Lung microvascular endothelial cell (primary cell): ENCODE measurements around the gene BUD13. TPM values are rescaled to one million over a fixed set of nuclear protein-coding genes. Genes with fewer than 3 reads are reported as not detected.
"Not testable (repeated sequence)": the region's sequence is repeated elsewhere in the genome, so short reads cannot be mapped to it uniquely, and the experiment has no call there.

Experiments used
- DNase-seq, 2 donors: peaks; one replicate each; pipeline versions ENCODE4 v3.0.0 to v3.0.0-alpha.2; 2010; ENCODE audit warnings: low read depth in 2 of 2
- total RNA-seq: library from RNA; depleted of rRNA; stranded (reverse); fragments of >200 nt; gene quantifications from 2 replicates; pipeline ENCODE4 v1.2.1, GENCODE V29; 2014

The BUD13 gene
- total RNA-seq, 1 donor from 2014 or later, result 12.5 TPM

GRCh38 chr11:116762132-116762531, 10.7 kb downstream of the BUD13 start:
- no peak for DNase-seq

DNA sequence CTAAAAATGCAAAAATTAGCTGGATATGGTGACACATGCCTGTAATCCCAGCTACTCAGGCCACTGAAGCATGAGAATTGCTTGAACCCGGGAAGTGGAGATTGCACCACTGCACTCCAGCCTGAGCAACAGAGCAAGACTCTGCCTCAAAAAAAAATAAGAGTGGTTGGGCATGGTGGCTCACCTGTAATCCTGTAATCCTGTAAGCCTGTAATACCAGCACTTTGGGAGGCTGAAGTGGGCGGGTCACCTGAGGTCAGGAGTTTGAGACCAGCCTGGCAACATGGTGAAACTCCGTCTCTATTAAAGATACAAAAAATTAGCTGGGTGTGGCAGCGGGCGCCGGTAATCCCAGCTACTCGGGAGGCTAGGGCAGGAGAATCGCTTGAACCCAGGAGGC, 16.7 kb downstream of the BUD13 start:
- not testable (repeated sequence) for DNase-seq

DNA sequence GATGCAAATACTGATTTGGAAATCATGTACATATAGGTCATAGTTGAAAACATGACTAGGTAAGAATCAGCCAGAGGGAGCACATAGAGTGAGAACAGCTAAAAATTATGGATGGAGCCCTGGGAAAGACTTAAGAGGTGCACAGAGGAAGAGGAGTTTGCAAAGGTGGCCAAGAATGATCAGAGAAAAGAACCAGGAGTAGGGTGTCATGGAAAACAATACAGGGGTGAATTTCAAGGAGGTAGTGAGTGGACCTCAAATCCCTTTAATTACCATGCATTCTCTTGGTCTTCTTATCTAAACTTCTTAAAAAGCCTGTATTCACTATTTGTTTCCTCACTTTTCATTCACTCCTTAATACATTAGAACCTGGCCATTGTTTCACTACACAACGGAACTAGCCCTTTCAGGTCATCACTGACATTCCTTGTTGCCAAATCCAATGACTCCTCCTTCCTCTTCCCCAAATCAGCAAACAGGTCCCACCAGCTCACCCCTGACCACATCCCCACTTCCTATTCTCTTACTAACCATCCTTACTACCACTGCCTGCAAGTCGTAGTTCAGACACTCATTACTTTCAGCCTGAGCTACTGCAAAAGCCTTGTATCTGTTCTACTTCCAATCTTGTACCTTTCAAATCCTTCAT, 22.6 kb downstream of the BUD13 start:
- peak in 1 of 2 donors; percentile 9 for DNase-seq

DNA sequence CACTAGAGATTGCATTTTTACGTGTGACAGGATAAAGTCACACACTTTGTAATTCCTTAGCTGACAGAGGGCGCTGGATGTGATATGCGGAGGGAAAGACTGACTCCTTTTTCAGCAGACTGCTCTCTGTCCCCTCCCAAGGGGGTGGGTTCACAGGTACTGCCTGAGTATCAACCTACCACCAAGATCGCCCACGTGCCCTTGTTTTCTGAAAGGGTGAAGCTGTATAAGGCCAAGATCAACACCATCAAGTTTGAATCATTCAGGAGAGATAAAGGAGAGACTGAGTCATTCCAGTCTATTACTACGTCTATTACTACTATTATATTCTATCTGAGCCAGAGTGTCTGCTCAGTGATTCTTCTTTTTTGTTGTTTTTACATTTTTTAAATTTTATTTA, 30.7 kb downstream of the BUD13 start:
- DNase-seq, result peak in 1 of 2 donors; percentile 25

GRCh38 chr11:116740741-116741140, 32.0 kb downstream of the BUD13 start:
- DNase-seq, result no peak

- no peak for DNase-seq
These were observed 33.8 kb downstream of the BUD13 start for GRCh38 chr11:116738975-116739374.

DNA sequence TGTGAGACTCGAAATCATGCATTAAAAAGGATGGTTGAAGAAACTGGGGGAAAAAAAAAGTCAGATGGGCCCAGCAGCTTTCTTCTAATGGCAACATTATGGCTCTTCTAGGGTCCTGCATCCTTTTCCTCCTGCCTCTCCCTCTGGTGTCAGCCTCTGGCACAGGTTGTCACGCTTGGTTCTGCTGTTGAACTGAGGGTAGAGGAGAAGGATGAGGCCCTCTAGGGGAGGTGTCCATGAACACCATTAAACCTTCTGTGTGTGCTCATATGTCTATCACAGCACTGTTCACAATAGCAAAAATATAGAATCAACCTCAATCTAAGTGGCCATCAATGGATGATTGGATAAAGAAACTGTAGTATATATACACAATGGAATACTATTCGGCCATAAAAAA, 36.0 kb downstream of the BUD13 start:
- DNase-seq, result no peak

GRCh38 chr11:116733969-116734508, 38.7 kb downstream of the BUD13 start:
- DNase-seq, result no peak

DNA sequence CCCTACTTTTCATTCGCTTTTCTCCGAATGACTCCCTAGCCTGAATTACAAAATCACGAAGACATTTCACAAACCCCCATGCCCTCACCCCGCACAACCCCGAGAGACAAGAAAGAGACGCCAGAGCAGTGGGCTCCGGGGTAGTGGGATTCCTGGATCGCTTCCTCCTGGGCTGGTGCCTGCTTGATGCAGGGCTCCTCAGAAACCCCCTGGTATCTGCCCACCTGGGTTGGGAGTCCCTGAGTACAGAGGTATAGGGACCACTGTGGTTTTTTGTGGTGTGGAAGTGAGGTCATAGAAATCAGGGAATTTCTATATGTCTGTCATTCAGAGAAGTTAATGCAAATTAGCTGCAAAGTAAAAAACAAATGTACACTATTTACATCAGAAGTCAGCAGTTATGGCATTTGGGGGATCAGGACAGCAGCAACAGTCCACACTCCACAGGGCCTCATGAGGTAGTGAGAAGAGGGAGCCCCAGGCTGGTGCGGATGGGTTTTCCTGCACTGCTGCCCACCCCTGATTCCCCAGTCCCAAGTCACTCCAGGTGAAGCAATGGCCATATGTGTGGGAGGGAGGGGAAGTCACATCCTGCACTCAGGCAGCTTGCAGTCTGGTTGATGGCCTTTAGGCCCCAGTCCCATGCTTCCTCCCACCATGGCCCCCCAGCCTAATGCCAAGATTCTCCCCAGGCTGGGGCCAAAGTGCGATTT, 39.6 kb downstream of the BUD13 start:
- DNase-seq, result no peak

DNA sequence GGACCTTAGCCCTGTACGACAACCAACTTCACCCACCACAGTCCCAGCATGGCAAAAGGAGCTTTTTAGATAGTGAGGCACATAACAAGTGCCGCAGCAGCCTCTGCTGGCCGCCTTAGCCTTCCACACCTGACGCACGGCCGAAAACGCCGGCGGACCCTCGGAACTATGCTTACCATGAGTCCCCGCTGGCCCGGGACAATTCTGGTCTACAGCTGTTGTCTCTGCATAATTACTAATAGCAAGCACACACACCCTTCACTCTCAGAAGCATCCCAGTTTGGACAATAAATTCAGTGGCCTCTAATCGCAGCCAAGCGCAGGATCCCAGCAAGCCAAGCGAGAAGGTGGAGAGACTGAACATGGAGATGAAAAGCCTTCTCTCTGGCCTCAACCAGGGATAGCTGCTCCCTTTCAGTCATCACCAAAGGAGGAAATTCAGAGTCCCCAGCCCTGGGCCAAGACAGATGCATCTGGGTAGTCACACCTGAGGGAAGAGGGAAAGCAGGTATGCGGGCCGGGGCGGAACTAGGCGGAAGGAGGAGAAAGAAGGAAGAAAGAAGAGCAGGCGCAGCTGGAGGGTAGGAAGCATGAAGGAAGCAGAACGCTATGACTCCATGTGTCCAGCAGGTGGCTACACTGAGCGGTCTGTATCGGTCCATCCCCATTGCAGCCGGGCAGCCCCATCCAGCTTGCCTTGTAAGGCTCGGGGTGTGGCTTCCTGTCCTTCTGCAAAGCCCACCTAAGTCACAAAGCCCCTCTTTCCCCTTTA, 40.3 kb downstream of the BUD13 start:
- peak; percentile 62 to 67 for DNase-seq

GRCh38 chr11:116731821-116732220, 41.0 kb downstream of the BUD13 start:
- no peak for DNase-seq

GRCh38 chr11:116731097-116731761, 41.6 kb downstream of the BUD13 start:
- no peak for DNase-seq

- DNase-seq, result no peak
These were observed 42.2 kb downstream of the BUD13 start for GRCh38 chr11:116730601-116731000.

- no peak for DNase-seq
These were observed 42.6 kb downstream of the BUD13 start for GRCh38 chr11:116730241-116730561.

DNA sequence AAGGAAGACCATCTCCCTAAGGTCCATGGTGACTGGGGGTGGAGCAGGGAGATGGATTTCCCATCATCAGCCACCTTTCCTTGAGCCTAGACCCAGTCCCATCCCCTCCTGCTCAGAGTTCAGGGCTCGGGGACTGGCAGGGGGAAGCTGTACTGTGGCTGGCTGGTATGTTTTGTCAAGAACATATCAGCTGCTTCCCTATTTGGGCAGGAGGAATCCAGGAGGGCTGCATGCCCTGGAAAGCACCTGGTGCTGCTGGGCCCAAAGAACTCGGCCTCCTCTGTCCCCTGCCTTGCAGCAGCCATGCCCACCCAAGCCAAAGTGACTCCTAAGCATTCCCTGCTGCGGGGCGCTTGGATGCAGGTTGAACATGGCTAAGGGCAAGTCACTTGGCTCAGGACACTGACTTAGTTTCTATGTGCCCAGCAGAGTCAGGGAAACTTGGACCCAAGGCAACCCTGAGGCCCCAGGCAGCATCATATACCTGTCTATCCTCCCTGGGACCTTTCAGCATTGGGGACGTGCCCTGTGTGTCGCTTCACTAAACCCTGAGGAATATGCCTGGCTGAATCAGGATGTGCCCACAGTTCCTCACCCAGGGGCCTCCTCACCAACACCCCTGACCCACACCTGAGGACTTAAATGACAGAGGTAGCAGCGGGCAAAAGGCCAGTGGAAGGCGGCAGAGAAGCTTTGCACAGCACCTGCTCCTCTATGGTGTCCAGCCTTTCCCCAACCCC, 43.1 kb downstream of the BUD13 start:
- no peak for DNase-seq

- no peak for DNase-seq
These were observed 44.8 kb downstream of the BUD13 start for GRCh38 chr11:116727990-116728389.

DNA sequence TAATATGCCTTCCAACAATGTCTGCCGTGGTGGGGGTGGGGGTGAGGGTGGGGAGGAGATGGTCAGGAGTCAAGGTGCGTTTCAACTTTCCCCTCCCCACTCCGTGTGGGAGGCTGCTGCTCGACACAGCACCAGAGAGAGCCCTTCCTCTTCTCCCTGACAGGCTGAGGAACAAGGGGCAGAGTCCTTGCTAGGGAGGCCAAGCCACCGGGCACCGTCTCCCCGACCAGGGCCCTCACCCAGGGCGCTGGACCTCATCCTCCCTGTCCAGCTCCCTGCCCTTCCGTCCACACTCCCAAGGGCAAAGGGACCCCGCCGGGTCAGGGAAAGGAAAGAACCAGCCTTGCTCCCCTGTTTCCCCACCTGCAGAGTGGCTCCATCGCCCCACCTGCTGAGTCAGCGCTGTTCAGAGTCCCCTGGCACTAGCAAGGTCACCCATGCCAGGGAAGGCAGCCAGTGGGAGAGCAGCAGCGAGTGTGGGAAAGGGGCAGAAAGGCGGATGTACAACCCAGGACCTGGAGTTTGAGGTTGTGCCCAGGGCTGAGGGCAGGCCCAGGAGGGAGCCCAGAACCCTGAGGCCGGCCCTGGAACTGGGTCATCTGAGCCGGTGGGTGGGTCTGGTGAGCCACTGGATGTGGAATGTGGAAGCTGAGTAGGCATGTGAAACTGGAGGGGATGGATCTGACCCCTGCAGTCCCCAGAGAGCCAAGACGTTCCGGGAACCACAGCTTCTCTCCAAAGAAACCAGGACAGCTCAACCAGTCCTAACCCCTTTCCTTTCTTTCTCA, 47.2 kb downstream of the BUD13 start:
- DNase-seq, result no peak

GRCh38 chr11:116724813-116725212, 48.0 kb downstream of the BUD13 start:
- no peak for DNase-seq

GRCh38 chr11:116723511-116723910, 49.3 kb downstream of the BUD13 start:
- no peak for DNase-seq

GRCh38 chr11:116721988-116722387, 50.8 kb downstream of the BUD13 start:
- DNase-seq, result no peak
